SU-DHL-6 (cell line): Measurements from ENCODE around the gene SLC41A3.

Experiments used
- H2AFZ ChIP-seq: fragments of 200-600 bp; sonication (generic); 2 replicates; pipeline ENCODE4 v1.6.1; 2014; ENCODE audit warnings: low read depth, mild to moderate bottlenecking, moderate library complexity, mixed read lengths, antibody characterized with exemption, low read length; ENCODE audit not compliant: severe bottlenecking
- H3F3A ChIP-seq: fragments of 200-600 bp; shearing (Covaris generic); 2 replicates; pipeline ENCODE4 v1.6.0; 2016; ENCODE audit warnings: antibody characterized with exemption, mild to moderate bottlenecking; ENCODE audit not compliant: insufficient read depth
- H3K27ac ChIP-seq: fragments of 200-600 bp; sonication (generic); 2 replicates; pipeline ENCODE4 v1.5.1; 2016; ENCODE audit warnings: low read depth, mild to moderate bottlenecking, low read length, moderate library complexity, mixed read lengths
- H3K27me3 ChIP-seq: fragments of 200-600 bp; sonication (generic), shearing (Covaris generic); 2 replicates; pipeline ENCODE4 v1.6.0; 2014; ENCODE audit warnings: mild to moderate bottlenecking, low read length
- H3K36me3 ChIP-seq: fragments of 200-600 bp; sonication (generic); 2 replicates; pipeline ENCODE4 v1.6.1; 2014; ENCODE audit warnings: mild to moderate bottlenecking, low read length, mixed read lengths
- H3K4me2 ChIP-seq: fragments of 300-600, 200-600 bp; shearing (Covaris generic), sonication (generic); 2 replicates; pipeline ENCODE4 v1.6.0; 2014; ENCODE audit warnings: low read length, low read depth, mild to moderate bottlenecking; ENCODE audit not compliant: poor library complexity, severe bottlenecking
- H3K4me3 ChIP-seq: fragments of 200-600 bp; sonication (generic); 2 replicates; pipeline ENCODE4 v1.5.1; 2014; ENCODE audit warnings: antibody characterized with exemption, low read length, mild to moderate bottlenecking, mixed read lengths; ENCODE audit not compliant: insufficient read depth, poor library complexity, severe bottlenecking
- H3K79me2 ChIP-seq: fragments of 200-600 bp; sonication (generic); 2 replicates; pipeline ENCODE4 v1.6.1; 2014; ENCODE audit warnings: mild to moderate bottlenecking, low read length, moderate library complexity; ENCODE audit not compliant: insufficient read depth
- H3K9ac ChIP-seq: fragments of 200-600 bp; sonication (generic); 2 replicates; pipeline ENCODE4 v1.7.0; 2014; ENCODE audit warnings: mild to moderate bottlenecking, low read length
- H3K9me2 ChIP-seq: fragments of 200-600 bp; sonication (generic); replicated peaks from 2 replicates; pipeline ENCODE4 v1.6.1; 2014; ENCODE audit warnings: low read length; ENCODE audit not compliant: insufficient read depth
- H3K9me3 ChIP-seq: fragments of 200-600 bp; sonication (generic); 2 replicates; pipeline ENCODE4 v1.6.1; 2014; ENCODE audit warnings: low read length, mixed read lengths; ENCODE audit not compliant: insufficient read depth
- H4K20me1 ChIP-seq: fragments of 200-600 bp; sonication (generic); 2 replicates; pipeline ENCODE4 v1.6.1; 2014; ENCODE audit warnings: low read depth, mild to moderate bottlenecking, antibody characterized with exemption, low read length, moderate library complexity, mixed read lengths
- EZH2phosphoT487 ChIP-seq: fragments of 200-600 bp; sonication (generic), shearing (Covaris generic); conservative IDR thresholded peaks from 2 replicates; pipeline ENCODE4 v1.6.1; 2018; ENCODE audit warnings: mild to moderate bottlenecking, antibody characterized with exemption, low read length, moderate library complexity, mixed read lengths
- TF ChIP-seq, protein P1 (sequence below): fragments of 200-600 bp; sonication (generic); IDR thresholded peaks from one replicate; pipeline ENCODE4 v1.5.1; 2017; ENCODE audit warnings: antibody characterized with exemption, mild to moderate bottlenecking, low read length, moderate library complexity; ENCODE audit not compliant: insufficient read depth, poor library complexity, severe bottlenecking

SLC41A3 gene

DNA sequence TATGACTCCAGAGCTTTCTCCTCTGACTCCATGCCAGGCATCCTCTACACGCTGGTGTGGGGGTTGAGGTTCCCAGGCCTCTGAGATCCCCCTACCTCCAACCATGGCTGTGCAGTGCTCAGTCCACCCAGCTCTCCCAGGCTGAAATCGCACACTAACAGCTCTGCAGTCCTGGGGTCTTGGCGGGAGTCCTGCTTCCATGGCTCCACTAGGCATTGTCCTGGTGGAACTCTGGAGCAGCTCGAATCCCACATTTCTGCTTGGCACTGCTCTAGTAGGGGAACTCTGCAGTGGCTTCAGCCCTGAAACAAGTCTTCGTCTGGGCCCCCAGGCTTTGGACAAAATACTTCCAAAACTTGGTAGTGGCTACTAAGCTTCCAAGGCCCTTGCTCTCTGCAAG is 64.2 kb downstream of the SLC41A3 start:
- TF ChIP-seq, protein P1, sequence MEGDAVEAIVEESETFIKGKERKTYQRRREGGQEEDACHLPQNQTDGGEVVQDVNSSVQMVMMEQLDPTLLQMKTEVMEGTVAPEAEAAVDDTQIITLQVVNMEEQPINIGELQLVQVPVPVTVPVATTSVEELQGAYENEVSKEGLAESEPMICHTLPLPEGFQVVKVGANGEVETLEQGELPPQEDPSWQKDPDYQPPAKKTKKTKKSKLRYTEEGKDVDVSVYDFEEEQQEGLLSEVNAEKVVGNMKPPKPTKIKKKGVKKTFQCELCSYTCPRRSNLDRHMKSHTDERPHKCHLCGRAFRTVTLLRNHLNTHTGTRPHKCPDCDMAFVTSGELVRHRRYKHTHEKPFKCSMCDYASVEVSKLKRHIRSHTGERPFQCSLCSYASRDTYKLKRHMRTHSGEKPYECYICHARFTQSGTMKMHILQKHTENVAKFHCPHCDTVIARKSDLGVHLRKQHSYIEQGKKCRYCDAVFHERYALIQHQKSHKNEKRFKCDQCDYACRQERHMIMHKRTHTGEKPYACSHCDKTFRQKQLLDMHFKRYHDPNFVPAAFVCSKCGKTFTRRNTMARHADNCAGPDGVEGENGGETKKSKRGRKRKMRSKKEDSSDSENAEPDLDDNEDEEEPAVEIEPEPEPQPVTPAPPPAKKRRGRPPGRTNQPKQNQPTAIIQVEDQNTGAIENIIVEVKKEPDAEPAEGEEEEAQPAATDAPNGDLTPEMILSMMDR = no peak
- no peak for TF ChIP-seq EZH2phosphoT487
- no peaks in the 10 kb centered on the region for H3K79me2 ChIP-seq
- H3K36me3 ChIP-seq = no peaks in the 10 kb centered on the region

DNA sequence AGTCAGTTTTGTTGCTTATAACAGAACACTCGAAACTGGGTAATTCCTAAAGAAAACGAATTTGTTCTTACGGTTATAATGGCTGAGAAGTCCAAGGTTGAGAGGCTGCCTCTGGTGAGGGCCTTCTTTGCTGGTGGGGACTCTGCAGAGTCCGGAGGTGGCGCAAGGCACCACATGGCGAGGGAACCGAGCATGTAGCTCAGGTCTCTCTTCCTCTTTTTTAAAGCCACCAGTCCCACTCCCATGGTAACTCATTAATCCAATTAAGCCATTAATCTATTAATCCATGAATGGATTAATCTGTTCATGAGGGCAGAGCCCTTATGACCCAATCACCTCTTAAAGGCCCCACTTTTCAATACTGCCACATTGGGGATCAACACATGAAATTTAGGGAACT is 64.9 kb downstream of the SLC41A3 start:
- Histone ChIP-seq H3K27me3 (no peaks in the 10 kb centered on the region), H3K9ac (no peak overlapping the region), H3K27ac (no peak overlapping the region), H3K9me3 (no peaks in the 10 kb centered on the region), H3K4me2 (no peak overlapping the region), H3F3A (no peaks in the 10 kb centered on the region), H3K79me2 (no peaks in the 10 kb centered on the region), H2AFZ (no peak overlapping the region), H3K9me2 (no peaks in the 10 kb centered on the region), H3K36me3 (no peaks in the 10 kb centered on the region), H4K20me1 (no peaks in the 10 kb centered on the region), H3K4me3 (no peak overlapping the region)
- TF ChIP-seq, protein P1 = no peak
- no peak for TF ChIP-seq EZH2phosphoT487

More for the DNA sequence above, 64.2 kb downstream of the SLC41A3 start:
- H3K27ac ChIP-seq = no peak overlapping the region
- H3K9me3 ChIP-seq = no peaks in the 10 kb centered on the region
- H3K27me3 ChIP-seq = no peaks in the 10 kb centered on the region
- no peak overlapping the region for H3K9ac ChIP-seq
- H2AFZ ChIP-seq = no peak overlapping the region
- H3K4me2 ChIP-seq = no peak overlapping the region
- no peaks in the 10 kb centered on the region for H3K9me2 ChIP-seq
- H3F3A ChIP-seq = no peaks in the 10 kb centered on the region
- no peak overlapping the region for H3K4me3 ChIP-seq
- no peaks in the 10 kb centered on the region for H4K20me1 ChIP-seq

DNA sequence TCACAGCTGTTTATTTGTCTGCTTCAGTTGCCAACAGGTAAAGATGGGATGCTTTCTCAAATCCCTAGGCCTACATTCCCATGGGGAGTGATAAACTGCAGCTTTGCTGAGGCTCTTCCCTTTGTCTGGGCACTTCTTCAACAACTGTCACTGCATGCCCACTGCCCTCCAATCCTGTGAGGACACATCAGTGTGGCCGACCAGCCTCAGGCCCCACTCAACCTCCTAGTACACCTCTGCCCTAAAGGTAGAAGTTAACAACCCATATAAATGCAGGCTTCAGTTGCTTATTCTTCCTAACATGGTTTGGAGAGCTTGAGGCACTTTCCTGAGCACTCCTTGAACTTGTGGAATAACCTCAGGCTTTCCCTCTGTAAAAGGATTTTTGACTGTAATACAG is 65.4 kb downstream of the SLC41A3 start:
- no peaks in the 10 kb centered on the region for H3K9me3 ChIP-seq
- H3F3A ChIP-seq = no peaks in the 10 kb centered on the region
- no peak overlapping the region for H3K27ac ChIP-seq
- no peak overlapping the region for H3K4me2 ChIP-seq
- no peak overlapping the region for H3K9ac ChIP-seq
- H3K27me3 ChIP-seq = no peaks in the 10 kb centered on the region
- no peak overlapping the region for H2AFZ ChIP-seq
- no peaks in the 10 kb centered on the region for H3K79me2 ChIP-seq
- H4K20me1 ChIP-seq = no peaks in the 10 kb centered on the region
- no peaks in the 10 kb centered on the region for H3K36me3 ChIP-seq
- no peaks in the 10 kb centered on the region for H3K9me2 ChIP-seq
- H3K4me3 ChIP-seq = no peak overlapping the region
- TF ChIP-seq, protein P1 = no peak
- no peak for TF ChIP-seq EZH2phosphoT487
